ENCODE measurements around the gene SLC25A26.

SLC25A26 gene, protein sequence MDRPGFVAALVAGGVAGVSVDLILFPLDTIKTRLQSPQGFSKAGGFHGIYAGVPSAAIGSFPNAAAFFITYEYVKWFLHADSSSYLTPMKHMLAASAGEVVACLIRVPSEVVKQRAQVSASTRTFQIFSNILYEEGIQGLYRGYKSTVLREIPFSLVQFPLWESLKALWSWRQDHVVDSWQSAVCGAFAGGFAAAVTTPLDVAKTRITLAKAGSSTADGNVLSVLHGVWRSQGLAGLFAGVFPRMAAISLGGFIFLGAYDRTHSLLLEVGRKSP

GRCh38 chr3:66220602-66221377 is at the start of gene SLC25A26:
Gene SLC25A26 (plus strand): TSS chr3:66221001. CDS start chr3:66221095, 94 bp downstream.
- DNase-seq (ENCODE audit: low read depth in 2 of 2, low spot score in 1 of 2), result peak; percentile 95 to 96

GRCh38 chr3:66172394-66172793 is 48.4 kb upstream of the SLC25A26 start:
- no peak for DNase-seq (ENCODE audit: low read depth in 2 of 2, low spot score in 1 of 2)

- DNase-seq (ENCODE audit: low read depth in 2 of 2, low spot score in 1 of 2), result no peak
Observed at GRCh38 chr3:66177026-66177425, 43.8 kb upstream of the SLC25A26 start.

DNA sequence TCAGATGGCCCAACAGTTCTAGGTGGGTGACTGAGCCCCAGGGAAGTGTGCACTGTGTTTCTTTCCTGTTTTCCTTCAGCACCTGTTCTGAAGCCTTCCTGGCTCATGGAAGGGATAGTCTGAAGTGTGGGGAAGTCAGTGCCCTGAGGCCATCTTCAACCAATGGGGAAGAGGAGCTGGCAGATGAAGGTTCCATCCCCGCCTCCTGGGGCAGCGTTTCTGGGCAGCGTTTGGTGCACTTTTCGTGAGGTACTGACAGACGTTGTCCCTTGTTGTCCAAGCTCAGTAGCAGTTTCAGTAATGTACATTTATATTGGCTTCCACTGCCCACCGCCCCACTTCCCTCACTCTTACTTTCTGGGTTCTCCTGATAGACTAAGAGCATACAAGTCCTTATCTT is 42.6 kb upstream of the SLC25A26 start:
- DNase-seq (ENCODE audit: low read depth in 2 of 2, low spot score in 1 of 2), result no peak

- DNase-seq (ENCODE audit: low read depth in 2 of 2, low spot score in 1 of 2), result no peak
Observed at GRCh38 chr3:66179793-66180192, 41.0 kb upstream of the SLC25A26 start.

GRCh38 chr3:66181764-66182163 is 39.0 kb upstream of the SLC25A26 start:
- no peak for DNase-seq (ENCODE audit: low read depth in 2 of 2, low spot score in 1 of 2)

GRCh38 chr3:66182246-66182645 is 38.6 kb upstream of the SLC25A26 start:
- DNase-seq (ENCODE audit: low read depth in 2 of 2, low spot score in 1 of 2), result no peak

DNA sequence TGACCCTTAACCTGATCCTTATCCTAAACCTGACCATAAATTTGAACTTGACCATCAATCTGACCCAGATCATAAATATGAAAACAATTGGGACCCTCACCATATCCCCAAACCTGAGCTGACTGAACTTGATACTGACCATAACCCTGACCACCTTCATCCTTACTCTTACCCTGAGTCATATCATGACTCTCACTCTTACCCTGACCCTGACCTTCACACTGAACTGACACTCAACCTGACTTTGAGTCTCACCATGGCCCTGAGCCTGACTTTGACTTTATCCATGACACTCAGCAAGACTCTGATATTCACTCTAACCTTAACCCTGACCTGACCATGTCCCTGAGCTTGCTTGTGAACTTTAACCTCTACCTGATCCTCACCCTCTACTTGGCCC is 34.3 kb upstream of the SLC25A26 start:
- no peak for DNase-seq (ENCODE audit: low read depth in 2 of 2, low spot score in 1 of 2)

- DNase-seq (ENCODE audit: low read depth in 2 of 2, low spot score in 1 of 2), result no peak
Observed at GRCh38 chr3:66195347-66195783, 25.4 kb upstream of the SLC25A26 start.

- DNase-seq (ENCODE audit: low read depth in 2 of 2, low spot score in 1 of 2), result no peak
Observed at GRCh38 chr3:66196633-66197032, 24.2 kb upstream of the SLC25A26 start.

- DNase-seq (ENCODE audit: low read depth in 2 of 2, low spot score in 1 of 2), result no peak
Observed at GRCh38 chr3:66198437-66199088, 22.2 kb upstream of the SLC25A26 start.

- no peak for DNase-seq (ENCODE audit: low read depth in 2 of 2, low spot score in 1 of 2)
Observed at GRCh38 chr3:66199089-66199473, 21.7 kb upstream of the SLC25A26 start.

GRCh38 chr3:66200147-66200546 is 20.7 kb upstream of the SLC25A26 start:
- DNase-seq (ENCODE audit: low read depth in 2 of 2, low spot score in 1 of 2), result no peak

DNA sequence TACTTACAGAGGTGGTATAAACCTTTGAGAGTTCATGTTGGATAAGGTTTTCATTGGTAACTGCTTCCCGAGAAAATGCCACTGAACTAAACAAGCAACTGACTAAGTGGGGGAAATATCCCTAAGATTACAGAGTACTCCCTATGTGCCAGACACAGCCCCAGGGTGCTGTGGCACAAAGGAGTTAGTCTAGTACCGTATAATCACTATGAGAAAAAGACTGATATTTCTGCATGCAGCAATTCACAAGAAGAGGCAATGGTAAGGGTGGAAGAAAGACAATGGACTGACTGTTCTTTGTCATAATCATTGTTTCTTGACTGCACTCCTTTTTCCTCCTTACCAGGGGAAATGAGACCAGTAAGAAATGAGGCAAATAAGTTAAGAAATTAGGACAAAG is 20.0 kb upstream of the SLC25A26 start:
- DNase-seq (ENCODE audit: low read depth in 2 of 2, low spot score in 1 of 2), result no peak

GRCh38 chr3:66203275-66203674 is 17.5 kb upstream of the SLC25A26 start:
- no peak for DNase-seq (ENCODE audit: low read depth in 2 of 2, low spot score in 1 of 2)

- no peak for DNase-seq (ENCODE audit: low read depth in 2 of 2, low spot score in 1 of 2)
Observed at GRCh38 chr3:66206806-66207205, 14.0 kb upstream of the SLC25A26 start.

- no peak for DNase-seq (ENCODE audit: low read depth in 2 of 2, low spot score in 1 of 2)
Observed at GRCh38 chr3:66208189-66208588, 12.6 kb upstream of the SLC25A26 start.

DNA sequence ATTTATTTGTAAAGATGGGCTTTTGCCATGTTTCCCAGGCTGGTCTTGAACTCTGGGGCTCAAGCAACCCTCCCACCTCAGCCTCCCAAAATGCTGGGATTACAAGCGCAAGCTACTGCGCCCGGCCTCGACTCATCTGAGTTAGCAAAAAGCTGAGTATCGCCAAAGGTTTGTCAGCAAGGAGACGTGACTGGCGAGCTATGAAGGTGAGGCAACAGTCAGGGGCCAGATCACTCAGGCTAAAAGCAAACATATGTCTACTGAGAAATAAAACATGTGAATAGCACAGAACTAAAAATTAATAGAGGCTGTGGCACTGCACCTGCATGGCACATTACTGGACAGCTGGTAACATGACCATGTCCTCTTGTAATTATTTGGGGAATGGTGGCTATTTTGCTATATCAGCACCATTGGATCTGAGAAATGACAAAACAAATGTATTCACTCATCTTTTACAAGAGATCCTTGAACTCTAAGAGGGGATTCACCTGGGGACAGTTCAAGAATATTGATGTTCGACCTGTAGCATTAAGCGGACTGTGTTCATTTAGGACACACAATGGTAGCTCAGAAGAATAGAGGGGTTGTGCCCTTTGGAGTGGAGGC is 10.0 kb upstream of the SLC25A26 start:
- no peak for DNase-seq (ENCODE audit: low read depth in 2 of 2, low spot score in 1 of 2)

- no peak for DNase-seq (ENCODE audit: low read depth in 2 of 2, low spot score in 1 of 2)
Observed at GRCh38 chr3:66211779-66212178, 9.0 kb upstream of the SLC25A26 start.

DNA sequence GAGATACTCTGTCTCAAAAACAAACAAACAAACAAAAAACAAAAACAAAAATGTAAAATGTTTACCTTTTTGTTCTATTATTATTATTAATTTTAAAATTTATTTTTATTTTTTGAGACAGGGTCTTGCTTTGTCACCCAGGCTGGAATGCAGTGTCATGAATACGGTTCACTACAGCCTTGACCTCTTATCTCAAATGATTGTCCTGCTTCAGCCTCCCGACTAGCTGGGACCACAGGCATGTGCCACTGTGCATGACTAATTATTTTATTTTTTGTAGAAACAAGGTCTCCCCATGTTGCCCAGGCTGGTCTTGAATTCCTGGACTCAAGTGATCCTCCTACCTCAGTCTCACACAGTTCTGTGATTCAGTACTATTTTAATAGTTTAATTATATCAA is 5.7 kb upstream of the SLC25A26 start:
- no peak for DNase-seq (ENCODE audit: low read depth in 2 of 2, low spot score in 1 of 2)

GRCh38 chr3:66220066-66220465 is 735 bp upstream of the SLC25A26 start:
- no peak for DNase-seq (ENCODE audit: low read depth in 2 of 2, low spot score in 1 of 2)

- DNase-seq (ENCODE audit: low read depth in 2 of 2, low spot score in 1 of 2), result no peak
Observed at GRCh38 chr3:66224220-66224619, 3.4 kb downstream of the SLC25A26 start.
